GM19395 (cell line): Measurements from ENCODE around the gene THYN1.

Experiments
- ATAC-seq: cut with Tn5 transposase; IDR thresholded peaks from one replicate; pipeline ENCODE4 v1.9.1; 2021; ENCODE audit warnings: mild to moderate bottlenecking, moderate library complexity; ENCODE audit not compliant: unreplicated experiment

THYN1 gene

GRCh38 chr11:134252346-134253187, 585 bp downstream of the THYN1 start:
- peak; percentile 49 for ATAC-seq

GRCh38 chr11:134250675-134251074, 2.5 kb downstream of the THYN1 start:
- no peak for ATAC-seq

GRCh38 chr11:134250246-134250645, 2.9 kb downstream of the THYN1 start:
- no peak for ATAC-seq

GRCh38 chr11:134248910-134249480, 4.2 kb downstream of the THYN1 start:
- ATAC-seq = no peak

GRCh38 chr11:134246678-134247077, 6.5 kb downstream of the THYN1 start:
- ATAC-seq = no peak

GRCh38 chr11:134246100-134246499, 7.1 kb downstream of the THYN1 start:
- ATAC-seq = no peak

- no peak for ATAC-seq
Observed at GRCh38 chr11:134245434-134245833, 7.7 kb downstream of the THYN1 start.

- peak; percentile 84 for ATAC-seq
Observed at GRCh38 chr11:134244593-134244992, 8.6 kb downstream of the THYN1 start.

GRCh38 chr11:134243913-134244312, 9.2 kb downstream of the THYN1 start:
- no peak for ATAC-seq

- ATAC-seq = no peak
Observed at GRCh38 chr11:134242376-134242775, 10.8 kb downstream of the THYN1 start.

GRCh38 chr11:134240592-134240991, 12.6 kb downstream of the THYN1 start:
- ATAC-seq = no peak

- no peak for ATAC-seq
Observed at GRCh38 chr11:134238956-134239355, 14.2 kb downstream of the THYN1 start.

GRCh38 chr11:134237557-134237922, 15.6 kb downstream of the THYN1 start:
- no peak for ATAC-seq

- no peak for ATAC-seq
Observed at GRCh38 chr11:134236834-134237556, 16.2 kb downstream of the THYN1 start.

GRCh38 chr11:134235399-134235798, 17.8 kb downstream of the THYN1 start:
- ATAC-seq = no peak

GRCh38 chr11:134233729-134234179, 19.4 kb downstream of the THYN1 start:
- no peak for ATAC-seq

GRCh38 chr11:134231958-134232659, 21.0 kb downstream of the THYN1 start:
- ATAC-seq = no peak

GRCh38 chr11:134230339-134230738, 22.8 kb downstream of the THYN1 start:
- ATAC-seq = no peak

GRCh38 chr11:134229126-134229790, 23.9 kb downstream of the THYN1 start:
- ATAC-seq = no peak

- peak; percentile 57 for ATAC-seq
Observed at GRCh38 chr11:134228625-134229024, 24.5 kb downstream of the THYN1 start.
